PC-3 (cell line): ENCODE measurements around the gene WDFY1.

ENCODE experiments used
- CTCF ChIP-seq: fragments of 300-600 bp; sonication (generic); conservative IDR thresholded peaks from 2 replicates; pipeline ENCODE4 v1.5.1; 2017; ENCODE audit warnings: antibody characterized with exemption, low read depth, mild to moderate bottlenecking, low read length
- EZH2 ChIP-seq: fragments of 300-600 bp; sonication (generic); IDR thresholded peaks from one replicate; pipeline ENCODE4 v1.6.1; 2017; ENCODE audit warnings: antibody characterized with exemption, mild to moderate bottlenecking, low read length; ENCODE audit not compliant: unreplicated experiment
- EZH2phosphoT487 ChIP-seq: fragments of 300-600 bp; sonication (generic); IDR thresholded peaks from 2 replicates; pipeline ENCODE4 v1.6.1; 2018; ENCODE audit warnings: mild to moderate bottlenecking, antibody characterized with exemption, low read length, borderline replicate concordance

- TF ChIP-seq EZH2 (no peak), CTCF (no peak), EZH2phosphoT487 (no peak)
Measured at GRCh38 chr2:223868005-223868404, 77.1 kb downstream of the WDFY1 start.
